Bronchial epithelial cell (primary cell): ENCODE measurements around the gene MDGA2. TPM values are rescaled to one million over a fixed set of nuclear protein-coding genes. Genes with fewer than 3 reads are reported as not detected.

ENCODE experiments used
- DNase-seq: peaks from one replicate; pipeline ENCODE4 v3.0.0-alpha.2; 2010; ENCODE audit warnings: low read depth
- FAIRE-seq: peaks from 2 replicates; lab custom pipeline; 2011; peaks lifted over from hg19 to GRCh38; lab: Jason Lieb, UNC
- H3K27me3 ChIP-seq: 2 replicates; pipeline ENCODE4 v1.5.1; 2011; ENCODE audit warnings: low read length; ENCODE audit not compliant: control insufficient read depth, insufficient read depth
- H3K36me3 ChIP-seq: 2 replicates; pipeline ENCODE4 v1.5.1; 2011; ENCODE audit warnings: low read length; ENCODE audit not compliant: control insufficient read depth, insufficient read depth
- H3K4me3 ChIP-seq: 2 replicates; pipeline ENCODE4 v1.5.1; 2011; ENCODE audit warnings: mild to moderate bottlenecking, low read depth, low read length, control low read depth
- total RNA-seq: library from RNA; depleted of rRNA; stranded (reverse); fragments of >200 nt; gene quantifications from 2 replicates; pipeline ENCODE4 v1.2.1, GENCODE V29; 2014
- TF ChIP-seq, protein P1 (sequence below): IDR thresholded peaks from 2 replicates; pipeline ENCODE4 v1.5.1; 2011; ENCODE audit warnings: mild to moderate bottlenecking, moderate library complexity, low read length, control low read depth, inconsistent platforms; ENCODE audit not compliant: insufficient read depth, severe bottlenecking

Gene MDGA2
- total RNA-seq, 1 donor from 2014 or later = not detected

DNA sequence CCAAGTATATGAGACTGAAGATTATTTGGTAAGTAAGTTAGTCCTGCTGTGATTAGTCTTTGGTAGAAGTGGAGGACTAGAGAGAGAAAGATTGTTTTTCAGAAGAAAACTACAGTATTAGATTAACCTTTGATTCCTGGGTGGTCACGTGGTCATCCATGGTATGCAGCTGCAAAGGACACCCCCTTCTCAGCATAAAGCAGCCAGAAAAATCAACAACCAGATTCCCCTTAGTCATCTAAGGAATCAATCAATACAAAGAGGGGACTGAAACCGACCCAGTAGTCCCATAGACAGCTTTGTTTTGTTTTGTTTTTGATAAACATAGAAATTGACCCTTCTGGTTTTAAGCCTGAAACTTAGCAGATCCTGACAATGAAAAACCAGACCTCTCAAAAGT lies 30.3 kb upstream of the MDGA2 start:
- Histone ChIP-seq H3K36me3 (no peaks in the 10 kb centered on the region), H3K27me3 (no peaks in the 10 kb centered on the region), H3K4me3 (no peak overlapping the region)
- TF ChIP-seq, protein P1, sequence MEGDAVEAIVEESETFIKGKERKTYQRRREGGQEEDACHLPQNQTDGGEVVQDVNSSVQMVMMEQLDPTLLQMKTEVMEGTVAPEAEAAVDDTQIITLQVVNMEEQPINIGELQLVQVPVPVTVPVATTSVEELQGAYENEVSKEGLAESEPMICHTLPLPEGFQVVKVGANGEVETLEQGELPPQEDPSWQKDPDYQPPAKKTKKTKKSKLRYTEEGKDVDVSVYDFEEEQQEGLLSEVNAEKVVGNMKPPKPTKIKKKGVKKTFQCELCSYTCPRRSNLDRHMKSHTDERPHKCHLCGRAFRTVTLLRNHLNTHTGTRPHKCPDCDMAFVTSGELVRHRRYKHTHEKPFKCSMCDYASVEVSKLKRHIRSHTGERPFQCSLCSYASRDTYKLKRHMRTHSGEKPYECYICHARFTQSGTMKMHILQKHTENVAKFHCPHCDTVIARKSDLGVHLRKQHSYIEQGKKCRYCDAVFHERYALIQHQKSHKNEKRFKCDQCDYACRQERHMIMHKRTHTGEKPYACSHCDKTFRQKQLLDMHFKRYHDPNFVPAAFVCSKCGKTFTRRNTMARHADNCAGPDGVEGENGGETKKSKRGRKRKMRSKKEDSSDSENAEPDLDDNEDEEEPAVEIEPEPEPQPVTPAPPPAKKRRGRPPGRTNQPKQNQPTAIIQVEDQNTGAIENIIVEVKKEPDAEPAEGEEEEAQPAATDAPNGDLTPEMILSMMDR = no peak
- FAIRE-seq = no peak
- no peak for DNase-seq

DNA sequence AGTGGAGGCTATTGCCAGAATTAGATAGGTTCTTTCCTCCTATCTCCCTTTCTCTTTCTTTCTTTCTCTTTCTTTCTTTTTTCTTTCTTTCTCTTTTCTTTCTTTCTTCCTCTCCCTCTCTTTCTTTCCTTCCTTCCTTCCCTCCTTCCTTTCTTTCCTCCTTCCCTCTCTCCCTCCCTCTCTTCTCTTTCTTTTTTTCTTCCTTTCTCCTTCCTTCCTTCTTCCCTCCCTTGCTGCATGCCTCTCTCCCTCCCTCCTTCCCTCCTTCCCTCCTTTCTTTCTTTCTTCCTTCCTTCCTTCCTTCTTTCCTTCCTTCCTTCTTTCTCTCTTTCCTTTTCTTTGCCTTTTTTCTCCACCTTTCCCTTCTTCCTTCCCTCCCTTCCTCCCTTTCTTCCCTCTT lies 16.4 kb upstream of the MDGA2 start:
- H3K36me3 ChIP-seq = no peaks in the 10 kb centered on the region
- TF ChIP-seq, protein P1 = no peak
- FAIRE-seq (no peak), DNase-seq (no peak)
- H3K4me3 ChIP-seq = no peak overlapping the region
- H3K27me3 ChIP-seq = no peaks in the 10 kb centered on the region

DNA sequence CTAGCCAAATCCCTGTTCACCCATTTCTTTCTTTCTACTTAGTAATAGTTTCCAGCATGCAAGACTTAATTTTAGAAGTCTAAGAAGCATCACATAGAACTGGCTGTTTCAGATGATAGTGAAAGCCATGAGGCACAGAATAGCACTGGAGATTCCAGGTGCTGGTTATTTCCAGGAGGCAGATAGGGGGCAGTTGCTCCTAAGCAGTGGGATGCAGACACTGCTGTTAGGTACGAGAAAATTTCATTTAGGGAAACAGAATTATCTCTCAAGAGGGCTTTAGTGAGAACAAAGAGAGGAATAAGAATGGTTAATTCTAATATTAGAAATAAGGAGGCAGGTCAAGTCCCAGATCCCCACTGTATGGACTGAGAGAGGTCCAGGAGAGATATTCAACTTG lies 3.6 kb upstream of the MDGA2 start:
- Histone ChIP-seq H3K4me3 (no peak overlapping the region), H3K36me3 (no peaks in the 10 kb centered on the region), H3K27me3 (peaks cover 14% of the 10 kb centered on the region)
- TF ChIP-seq, protein P1 = no peak
- FAIRE-seq (no peak), DNase-seq (no peak)

GRCh38 chr14:47678157-47678556 lies 2.8 kb upstream of the MDGA2 start:
- DNase-seq = no peak
- Histone ChIP-seq H3K4me3 (no peak overlapping the region), H3K27me3 (peaks cover 20% of the 10 kb centered on the region), H3K36me3 (no peaks in the 10 kb centered on the region)
- TF ChIP-seq, protein P1 = no peak
- no peak for FAIRE-seq

DNA sequence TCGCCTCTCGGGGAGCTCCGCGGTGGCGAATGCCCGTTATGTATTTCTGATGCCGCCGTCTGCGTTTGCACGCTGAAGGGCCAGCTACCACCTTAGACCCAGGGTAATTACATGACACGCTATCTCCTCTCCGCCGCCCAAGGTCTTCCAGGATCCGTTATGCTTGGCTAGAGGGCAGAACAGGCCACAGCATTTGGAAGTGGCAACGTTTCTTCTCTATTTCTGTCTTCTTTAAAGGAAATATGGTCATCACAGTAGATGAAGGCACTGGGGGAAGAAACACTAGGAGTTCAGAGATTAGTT lies 861 bp upstream of the MDGA2 start:
- no peak for FAIRE-seq
- no peaks in the 10 kb centered on the region for H3K36me3 ChIP-seq
- DNase-seq = no peak
- H3K27me3 ChIP-seq = peaks cover 22% of the 10 kb centered on the region
- no peak overlapping the region for H3K4me3 ChIP-seq
- TF ChIP-seq, protein P1 = no peak
